SW 1271 (cell line): ENCODE results near the gene VSTM4.

Experiments used
- DNase-seq, 2 experiments: peaks; one replicate each; lab custom pipeline; 2025; lab: John Stamatoyannopoulos, UW

VSTM4 gene

DNA sequence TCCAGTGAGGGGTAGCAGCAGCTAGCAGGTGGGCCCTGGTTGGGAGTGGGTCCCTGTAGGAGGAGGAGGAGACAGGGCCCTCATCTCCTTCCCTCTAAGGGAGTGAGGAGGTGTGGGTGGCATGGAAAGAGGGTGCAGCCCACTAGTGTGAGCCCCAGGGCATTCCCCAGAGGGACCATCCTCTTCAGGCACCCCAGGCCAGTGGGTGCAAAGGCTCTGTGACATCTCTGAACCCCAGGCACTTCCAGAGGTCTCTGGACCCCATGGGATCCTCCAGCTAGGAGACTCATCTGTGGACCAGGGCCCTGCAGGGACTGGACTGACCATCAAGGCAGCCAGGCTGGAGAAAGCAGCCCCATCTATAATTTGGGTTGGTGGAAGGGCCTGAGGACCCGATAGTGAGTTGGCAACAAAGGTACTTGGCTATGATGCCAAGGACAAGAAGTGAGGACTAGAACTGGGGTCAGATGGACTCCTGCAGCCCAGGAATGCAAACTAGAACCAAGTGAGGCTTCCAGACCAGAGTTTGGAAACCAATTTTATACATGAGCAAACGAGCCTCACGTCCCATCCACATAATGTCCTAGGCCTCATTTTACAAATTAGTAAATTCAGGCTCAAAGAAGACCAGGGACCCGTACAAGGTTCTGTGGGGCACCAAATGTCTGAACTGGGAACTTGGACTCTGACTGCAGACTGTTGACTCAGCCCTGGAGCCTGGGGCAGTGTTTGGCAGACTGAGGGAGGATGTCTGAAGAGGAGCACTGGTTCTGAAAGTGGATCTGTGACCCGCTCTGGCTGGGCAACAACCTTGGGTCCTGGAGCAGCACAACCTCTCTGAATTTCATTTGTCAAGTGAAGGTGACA is 1.4 kb upstream of the VSTM4 start:
- no peak for DNase-seq

DNA sequence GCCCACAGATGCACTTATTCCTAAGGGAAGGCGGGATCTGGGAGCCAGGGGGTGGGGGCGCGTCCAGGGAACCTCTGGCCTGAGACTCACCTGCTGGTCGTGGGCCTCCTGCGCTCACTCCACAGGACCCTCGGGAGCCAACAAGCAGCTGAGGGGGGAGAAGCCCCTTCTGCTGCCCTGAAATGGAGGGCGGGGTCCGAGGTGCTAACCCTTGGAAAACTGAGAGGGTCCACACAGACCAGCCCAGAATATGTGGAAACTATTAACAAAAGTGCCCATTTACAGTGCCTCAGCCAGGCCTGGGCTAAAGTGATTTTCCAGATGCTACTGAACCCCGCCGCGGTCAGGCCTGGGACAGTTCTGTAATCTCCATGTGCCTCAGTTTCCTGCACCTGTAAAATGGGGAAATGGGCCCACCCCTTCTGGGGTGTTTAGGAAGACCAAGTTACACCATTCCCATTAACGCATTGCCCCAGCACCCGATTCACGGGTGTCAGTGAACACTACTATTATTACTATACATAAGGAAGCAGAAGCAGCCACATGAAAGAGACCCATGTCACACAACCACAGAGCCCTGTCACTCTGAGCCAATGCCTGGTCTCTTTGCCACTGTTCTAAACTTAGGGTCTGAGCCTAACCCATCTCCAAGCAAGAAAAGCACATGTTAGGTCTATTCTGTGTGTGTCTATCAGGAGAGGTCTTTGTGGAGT is 630 bp upstream of the VSTM4 start:
- no peak for DNase-seq

DNA sequence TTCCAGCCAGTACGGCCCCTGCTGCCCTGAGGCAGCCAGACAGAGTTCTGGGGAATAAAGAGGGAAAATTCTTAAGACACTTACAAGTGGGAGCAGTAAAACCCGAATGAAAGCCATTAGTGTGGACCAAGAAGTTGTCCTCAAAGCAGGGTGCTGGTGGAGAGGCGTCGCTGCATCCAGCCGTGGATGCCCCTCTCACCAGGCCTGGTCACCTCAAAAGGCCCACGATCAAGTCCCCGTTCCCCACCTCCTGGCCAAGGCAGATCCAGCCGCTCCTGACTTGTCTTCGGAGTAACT is 656 bp downstream of the VSTM4 start:
- DNase-seq, result no peak

DNA sequence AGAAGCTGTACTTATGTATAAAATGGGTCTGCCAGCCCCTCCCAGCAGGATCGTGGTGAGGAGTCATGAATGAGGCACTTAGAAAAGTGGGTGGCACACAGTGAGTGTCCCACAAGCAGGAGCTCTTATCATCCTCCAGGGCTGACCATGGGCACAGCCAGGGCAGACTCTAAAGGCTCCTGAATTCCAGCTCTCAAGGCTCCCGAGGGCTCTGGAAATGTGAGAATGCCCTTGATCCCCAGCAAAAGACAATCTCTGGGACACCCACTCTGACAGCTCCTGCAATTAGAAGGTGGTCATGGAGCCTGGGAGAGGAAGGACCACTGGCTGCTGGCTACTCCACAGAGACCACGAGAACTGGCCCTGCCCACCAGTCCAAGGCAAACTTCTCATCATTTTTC is 1.6 kb downstream of the VSTM4 start:
- no peak for DNase-seq

DNA sequence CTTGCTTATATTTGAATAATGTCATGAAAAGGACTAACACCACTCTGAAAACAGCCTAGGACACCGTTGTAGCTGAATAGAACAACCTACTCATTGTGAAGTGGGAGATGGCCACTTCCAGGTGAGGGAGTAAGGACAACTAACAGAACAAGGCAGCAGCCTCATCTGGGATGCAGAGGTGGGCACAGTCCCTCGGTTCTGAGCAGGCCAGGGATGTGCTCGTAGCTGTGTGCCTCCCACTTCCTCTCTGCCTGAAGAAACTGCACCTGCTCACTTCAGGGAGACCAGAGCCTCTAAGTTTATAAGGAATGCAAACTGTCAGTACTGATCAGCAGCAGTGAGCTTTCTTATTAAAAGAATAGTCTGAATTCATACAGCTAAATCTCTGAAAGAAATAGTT is 2.5 kb downstream of the VSTM4 start:
- no peak for DNase-seq

DNA sequence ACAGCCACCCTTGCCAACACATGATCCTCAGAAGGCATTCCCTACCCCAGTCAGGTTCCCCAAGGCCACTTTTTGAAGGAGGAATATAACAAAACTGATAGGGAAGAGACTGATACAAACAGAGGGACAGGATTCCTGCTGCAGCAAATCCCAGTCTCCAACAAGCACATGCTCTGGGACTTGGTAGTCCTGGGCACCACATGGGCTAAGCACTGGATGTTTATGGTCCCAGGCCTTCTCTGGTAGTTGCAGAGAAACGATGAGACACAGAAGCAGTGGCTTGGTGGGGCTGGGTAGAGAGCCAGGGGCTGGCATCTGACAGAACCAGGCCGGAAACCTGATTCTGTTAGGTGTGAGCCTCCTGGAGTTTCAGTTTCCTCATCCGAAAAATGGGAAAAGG is 3.2 kb downstream of the VSTM4 start:
- DNase-seq, result no peak

DNA sequence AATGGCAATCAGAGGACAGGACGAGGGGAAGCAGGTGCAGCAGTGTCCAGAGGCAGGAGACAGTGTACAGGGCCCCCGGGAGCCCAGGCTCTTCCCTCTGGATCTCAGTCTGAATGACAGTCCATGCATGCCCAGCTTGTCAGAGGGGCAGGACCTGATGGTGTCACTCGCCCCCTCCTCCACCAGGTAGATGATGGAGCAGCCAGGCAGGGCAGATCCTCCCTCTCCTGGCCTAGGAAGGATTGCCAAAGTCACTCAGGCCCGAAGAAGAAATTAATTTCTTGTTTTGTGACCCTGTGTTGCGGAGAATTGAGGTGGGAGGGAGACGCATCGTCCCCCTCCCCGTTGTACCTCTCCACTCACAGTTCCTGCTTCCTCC is 4.0 kb downstream of the VSTM4 start:
- no peak for DNase-seq

DNA sequence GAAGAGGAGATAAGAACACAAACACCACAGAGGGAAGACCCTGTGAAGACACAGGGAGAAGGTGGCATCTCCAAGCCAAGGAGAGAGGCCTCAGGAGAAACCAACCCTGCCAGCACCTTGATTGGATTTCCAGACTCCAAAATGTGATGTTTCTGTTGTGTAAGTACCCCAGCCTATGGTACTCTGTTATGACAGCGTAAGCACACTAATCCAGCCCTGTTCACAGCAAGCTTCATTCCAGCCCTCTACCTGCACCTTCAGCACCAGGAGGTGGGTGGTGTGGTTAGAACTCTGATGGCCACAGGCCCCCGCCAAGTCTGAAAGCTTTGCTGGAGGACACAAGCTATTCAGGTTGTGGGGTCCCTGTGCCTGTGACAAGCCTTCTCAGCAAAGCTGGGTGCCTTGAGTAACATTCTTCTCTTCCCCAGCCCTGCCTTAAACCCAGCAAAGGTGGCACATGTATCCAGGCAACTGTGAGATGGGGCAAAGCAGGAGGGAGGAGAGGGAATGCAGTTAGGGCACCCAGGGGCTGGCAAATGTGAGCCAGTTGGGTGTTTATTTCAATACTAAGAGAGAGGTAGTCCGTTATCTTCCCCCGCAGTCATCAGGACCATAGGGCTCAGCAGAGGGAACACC is 4.5 kb downstream of the VSTM4 start:
- no peak for DNase-seq

DNA sequence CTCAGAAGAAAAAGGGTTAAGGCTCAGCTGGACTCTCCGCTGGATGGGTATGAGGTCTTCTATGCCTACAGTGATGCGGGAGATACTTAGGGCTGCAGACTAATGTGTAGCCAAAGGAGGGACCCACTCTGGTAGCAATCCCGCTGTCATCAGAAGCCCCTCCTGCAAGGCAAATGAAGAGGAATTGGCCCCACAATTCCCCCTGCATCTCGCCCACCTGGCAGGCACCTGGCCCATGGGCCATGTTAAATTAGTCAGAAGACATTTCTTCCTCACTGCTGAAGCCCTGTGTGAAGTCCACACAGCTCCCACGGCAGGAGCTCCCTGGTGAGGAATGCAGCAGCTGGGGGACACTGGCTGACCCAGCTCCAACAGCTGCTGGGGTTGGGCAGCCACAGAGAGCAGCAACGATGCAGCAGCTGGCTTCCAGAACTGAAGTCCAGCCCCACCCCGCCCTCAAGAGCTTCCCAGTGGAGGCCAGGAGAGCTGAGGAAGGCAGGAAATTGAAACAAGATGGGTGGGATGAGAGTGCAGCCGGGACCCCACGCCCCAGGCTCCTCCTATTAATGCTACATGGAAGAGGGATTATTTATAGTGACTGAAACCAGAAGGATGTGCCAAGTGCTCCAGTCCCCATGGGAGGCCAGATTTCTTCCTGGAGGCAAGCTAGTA is 5.5 kb downstream of the VSTM4 start:
- DNase-seq, result no peak

DNA sequence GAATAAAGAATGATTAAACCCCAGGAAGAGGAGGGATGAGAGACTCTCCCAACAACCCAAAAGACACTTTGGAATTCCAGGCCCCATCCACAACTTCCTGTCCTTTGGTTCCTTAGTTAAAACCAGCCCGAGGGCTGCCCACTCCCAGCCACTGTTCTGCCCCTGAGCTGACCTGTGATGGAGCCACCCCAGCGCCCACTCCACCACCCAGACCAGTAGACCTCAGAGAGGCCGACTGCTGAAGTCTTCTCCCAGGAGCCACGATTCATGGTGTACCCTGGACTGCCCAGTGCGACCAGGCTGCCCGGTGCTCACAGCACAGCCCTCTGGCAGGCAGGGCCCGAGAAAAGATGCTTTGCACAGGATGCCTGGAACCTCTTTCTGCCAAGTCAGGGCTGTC is 6.7 kb downstream of the VSTM4 start:
- no peak for DNase-seq

DNA sequence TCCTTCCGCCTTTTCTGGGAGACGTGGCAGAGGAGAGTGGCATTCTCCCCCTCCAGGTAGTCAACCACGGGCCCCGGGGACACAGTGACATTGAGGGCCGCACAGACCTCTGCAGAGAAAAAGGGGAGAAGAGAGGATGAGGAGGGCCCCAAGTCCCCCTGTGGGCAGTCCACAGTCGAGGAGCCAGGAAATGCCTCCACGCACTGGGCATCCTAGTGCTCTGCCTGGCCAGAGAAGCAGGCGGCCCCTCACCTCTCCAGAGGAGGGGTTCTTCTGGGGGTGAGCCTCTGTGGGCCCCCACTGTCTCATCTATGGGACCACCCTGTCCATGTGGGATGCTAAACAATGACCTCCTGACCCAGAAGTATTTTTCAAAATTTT is 7.4 kb downstream of the VSTM4 start:
- DNase-seq, result no peak

DNA sequence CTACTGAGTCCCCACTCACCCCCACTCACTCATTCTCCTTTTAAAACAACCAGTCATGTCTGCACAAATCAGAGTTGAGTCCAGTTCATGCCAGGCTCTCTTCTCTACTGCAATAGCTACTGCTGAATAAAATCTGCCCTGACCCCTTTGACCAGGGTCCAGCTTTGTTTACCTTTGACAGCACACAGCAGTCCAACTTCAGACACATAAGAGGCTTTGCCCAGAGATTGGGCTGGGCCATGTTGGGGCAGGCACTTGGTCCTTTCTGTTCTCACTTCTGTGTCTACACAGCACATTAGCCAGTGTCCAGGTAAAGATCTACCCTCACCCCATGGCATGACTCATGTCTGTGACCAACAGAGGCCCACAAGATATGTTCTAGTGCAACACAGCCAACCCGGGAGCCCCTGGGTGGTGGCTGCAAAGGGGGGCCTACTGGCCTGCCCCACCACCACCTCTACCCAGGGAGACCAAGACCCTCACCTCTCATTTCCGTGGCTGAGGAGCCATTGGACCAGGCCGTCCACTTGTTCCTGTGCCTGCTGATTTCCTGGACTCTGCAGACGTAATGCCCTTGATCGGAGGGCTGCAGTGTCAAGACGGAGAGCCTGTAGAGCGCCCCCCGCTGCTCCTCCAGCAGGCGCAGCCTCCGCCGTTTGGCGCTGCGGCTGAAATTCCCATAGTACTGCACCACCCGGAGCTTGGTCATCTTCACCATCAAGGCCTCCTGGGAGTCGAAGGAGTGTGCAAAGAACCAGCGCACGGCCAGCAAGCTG is 8.0 kb downstream of the VSTM4 start:
- no peak for DNase-seq

DNA sequence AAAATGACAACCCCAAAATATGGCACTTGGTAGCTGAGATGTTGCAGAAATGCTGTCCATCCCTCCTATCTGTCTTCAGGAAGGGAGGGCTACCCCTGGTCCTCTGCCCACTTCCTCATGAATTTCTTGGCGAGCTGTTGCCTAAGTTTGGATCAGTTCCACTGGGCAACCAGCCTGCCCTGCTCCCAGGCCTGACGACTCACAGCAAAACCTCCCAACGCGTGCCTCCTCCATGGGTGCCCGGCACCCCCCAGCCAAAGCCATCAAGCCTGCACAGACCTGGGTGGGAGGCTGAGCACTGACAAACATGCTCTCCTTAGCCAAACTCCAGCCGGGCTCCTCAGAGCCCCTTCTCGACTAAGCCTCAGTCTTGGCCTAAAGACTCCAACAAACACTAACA is 8.9 kb downstream of the VSTM4 start:
- DNase-seq, result no peak

DNA sequence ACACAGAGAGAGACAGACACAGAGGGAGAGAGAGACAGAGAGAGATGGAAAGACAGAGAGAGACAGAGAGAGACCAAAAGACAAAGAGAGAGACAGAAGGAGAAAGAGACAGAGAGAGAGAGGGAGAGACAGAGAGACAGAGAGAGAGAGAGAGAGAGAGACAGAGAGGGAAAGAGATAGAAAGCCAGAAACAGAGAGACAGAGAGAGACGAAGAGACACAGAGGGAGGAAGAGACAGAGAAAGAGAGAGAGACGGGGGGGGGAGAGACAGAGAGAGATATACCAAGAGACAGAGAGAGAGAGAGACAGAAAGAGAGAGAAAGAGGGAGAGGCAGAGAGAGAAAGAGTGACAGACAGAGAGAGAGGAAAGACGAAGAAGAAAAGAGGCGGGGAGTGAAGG is 10.2 kb downstream of the VSTM4 start:
- no peak for DNase-seq

DNA sequence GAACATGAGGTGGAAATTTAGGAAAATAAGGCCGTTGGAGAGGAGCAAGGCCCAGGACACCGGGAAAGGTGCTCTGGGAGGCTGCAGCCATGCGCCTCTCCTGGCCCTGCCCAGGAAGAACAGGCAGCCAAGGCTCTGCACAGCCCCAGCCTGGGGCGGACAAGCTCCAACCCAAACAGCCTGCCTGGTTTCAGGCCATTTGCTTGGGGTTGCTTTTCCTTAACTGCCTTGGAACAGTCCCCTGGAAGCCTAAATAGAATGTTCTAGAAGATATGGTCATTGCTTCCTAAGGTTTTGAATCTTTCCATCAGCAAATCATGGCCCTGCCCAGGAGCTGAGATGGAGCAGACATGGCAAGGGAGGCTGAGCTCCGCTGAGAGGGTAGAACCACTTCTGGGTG is 11.0 kb downstream of the VSTM4 start:
- no peak for DNase-seq

DNA sequence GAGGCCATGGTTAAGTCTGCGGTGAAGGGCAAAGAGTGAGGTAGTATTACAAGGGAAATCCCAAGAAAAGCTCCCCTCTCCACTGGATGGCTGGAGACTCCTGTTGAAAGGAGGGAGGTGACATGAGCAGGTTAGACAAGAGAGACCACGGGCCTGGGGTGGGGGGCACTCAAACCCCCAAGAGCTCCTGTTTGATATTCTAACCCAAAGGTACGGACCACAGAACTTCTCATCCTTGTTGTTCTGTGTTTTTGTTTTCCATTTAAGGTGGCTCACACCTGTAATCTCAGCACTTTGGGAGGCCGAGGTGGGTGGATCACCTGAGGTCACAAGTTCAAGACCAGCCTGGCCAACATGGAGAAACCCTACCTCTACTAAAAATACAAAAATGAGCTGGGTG is 11.6 kb downstream of the VSTM4 start:
- no peak for DNase-seq

DNA sequence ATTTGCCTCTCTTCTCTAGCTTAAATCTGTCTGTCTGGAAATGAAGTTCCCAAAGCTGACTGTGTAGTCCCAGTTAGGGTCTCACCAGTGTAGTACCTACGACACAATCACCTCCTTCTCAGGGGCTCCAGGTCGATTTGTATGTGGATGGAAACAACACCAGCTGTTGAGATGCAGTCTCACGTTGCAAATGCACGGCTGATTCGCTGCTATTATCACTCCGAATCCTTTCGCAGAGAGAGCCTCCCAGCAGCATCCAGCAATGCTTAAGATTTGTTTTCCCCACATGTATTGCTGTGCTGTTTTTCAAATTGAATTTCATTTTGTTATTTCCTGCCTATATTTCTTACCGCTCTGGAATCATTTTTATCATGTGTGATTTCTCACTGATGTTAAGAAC is 16.3 kb downstream of the VSTM4 start:
- DNase-seq, result no peak

DNA sequence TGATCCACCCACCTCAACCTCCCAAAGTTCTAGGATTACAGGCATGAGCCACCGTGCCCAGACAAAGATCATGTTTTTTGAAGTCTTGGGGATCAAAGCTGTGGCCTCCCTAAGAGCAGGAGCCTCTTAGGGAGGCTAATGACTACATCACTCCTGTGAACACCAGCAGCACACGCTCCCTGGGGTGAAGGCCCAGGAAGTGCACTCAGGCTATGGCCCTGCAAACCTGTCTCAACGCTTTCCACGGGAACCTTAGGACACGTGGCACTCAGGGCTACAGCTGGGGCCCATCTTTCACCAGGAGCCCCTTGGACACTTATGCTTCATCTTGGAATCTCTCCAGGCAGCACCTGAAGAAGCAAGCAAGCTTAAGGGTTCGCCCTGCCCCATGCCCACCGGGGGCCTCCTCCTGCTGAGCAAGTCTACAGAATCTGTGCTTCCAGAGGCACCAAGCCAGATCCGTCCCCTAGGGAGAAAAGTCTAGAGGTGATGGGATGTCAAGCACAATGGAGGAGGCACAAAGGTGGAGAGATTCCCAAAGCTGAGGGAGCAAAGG is 18.4 kb downstream of the VSTM4 start:
- DNase-seq, result no peak

DNA sequence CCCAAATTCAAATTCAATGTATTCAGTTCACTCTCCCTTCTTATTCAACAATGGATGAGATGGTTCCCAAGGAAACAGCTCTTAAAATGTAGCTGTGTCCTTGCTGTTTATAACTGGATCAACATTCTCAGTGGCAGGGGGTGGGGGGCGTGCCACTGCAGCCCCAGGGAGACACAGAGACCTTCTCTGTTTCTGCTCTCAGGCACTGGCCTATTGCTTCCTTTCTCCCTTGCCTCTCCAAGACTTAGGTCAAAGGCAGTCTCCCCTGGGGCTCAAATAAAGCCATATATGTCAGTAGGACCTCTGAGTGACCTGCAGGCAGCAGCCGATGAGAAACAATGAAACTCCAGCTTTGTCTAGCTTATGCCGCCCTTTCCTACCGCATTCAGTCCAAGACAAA is 20.7 kb downstream of the VSTM4 start:
- DNase-seq, result no peak

DNA sequence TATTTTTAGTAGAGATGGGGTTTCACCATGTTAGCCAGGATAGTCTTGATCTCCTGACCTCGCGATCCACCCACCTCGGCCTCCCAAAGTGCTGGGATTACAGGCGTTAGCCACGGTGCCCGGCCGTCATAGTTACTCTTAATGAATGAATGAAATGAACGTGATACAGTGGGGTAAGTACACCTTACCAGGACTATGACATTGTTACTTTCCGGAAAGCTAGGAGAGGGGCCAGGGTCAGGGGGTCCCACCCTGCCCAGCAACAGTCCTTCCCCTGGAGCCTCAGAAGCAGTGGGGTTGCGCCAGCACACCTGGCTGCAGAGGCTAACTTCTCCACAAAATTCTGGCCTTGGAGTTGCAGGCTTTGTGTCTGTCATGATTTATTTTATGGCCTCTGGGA is 21.4 kb downstream of the VSTM4 start:
- DNase-seq, result no peak

DNA sequence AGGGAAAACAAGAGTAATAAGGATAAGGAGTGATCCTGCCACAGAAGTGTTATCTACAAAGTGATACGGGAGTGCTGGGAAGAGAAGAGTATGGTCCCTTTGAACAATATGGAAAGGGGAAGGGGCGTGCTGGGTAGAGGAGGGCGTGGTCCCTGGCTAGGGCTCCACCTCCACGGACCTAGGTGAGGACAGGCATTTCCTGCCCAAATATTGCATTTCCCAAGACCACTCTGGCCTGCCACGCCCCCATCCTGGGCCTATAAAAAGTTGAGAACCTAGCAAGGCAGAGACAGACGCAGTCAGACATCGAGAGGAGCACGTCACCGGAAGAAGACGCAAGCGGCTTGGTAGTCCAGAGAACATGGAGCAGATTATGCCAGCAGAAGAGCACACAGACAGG is 22.8 kb downstream of the VSTM4 start:
- DNase-seq, result no peak
